KG1 (cell line): ENCODE results near the gene MAGEA9.
"Not testable (repeated sequence)": the region's sequence is repeated elsewhere in the genome, so short reads cannot be mapped to it uniquely, and the experiment has no call there.

Experiments
- DNase-seq: peaks from one replicate; lab custom pipeline; 2025; lab: John Stamatoyannopoulos, UW

The MAGEA9 gene

DNA sequence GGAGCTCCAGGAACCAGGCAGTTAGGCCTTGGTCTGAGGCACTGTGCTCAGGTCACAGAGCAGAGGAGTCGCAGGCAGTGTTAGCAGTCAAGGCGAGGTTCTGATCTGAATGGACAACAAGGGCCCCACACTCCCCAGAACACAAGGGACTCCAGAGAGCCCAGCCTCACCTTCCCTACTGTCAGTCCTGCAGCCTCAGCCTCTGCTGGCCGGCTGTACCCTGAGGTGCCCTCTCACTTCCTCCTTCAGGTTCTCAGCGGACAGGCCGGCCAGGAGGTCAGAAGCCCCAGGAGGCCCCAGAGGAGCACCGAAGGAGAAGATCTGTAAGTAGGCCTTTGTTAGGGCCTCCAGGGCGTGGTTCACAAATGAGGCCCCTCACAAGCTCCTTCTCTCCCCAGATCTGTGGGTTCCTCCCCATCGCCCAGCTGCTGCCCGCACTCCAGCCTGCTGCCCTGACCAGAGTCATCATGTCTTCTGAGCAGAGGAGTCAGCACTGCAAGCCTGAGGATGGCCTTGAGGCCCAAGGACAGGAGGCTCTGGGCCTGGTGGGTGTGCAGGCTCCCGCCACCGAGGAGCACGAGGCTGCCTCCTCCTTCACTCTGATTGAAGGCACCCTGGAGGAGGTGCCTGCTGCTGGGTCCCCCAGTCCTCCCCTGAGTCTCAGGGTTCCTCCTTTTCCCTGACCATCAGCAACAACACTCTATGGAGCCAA lies 26.2 kb downstream of the MAGEA9 start:
- DNase-seq = no peak

DNA sequence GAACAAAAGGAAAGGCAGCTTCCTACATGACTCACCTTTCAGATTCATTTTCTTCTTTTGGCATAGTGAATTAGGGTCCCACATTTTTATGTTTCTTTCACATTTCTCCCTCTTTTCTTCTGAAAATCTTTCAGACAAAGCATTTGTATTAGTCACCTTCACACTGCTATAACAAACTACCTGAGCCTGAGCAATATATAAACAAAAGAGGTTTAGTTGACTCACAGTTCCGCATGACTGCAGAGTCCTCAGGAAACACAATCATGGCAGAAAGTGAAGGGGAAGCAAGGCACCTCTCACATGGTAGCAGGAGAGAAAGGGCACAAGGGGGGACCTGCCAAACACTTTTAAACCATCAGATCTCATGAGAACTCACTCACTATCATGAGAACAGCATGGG lies 36.9 kb downstream of the MAGEA9 start:
- DNase-seq = no peak

DNA sequence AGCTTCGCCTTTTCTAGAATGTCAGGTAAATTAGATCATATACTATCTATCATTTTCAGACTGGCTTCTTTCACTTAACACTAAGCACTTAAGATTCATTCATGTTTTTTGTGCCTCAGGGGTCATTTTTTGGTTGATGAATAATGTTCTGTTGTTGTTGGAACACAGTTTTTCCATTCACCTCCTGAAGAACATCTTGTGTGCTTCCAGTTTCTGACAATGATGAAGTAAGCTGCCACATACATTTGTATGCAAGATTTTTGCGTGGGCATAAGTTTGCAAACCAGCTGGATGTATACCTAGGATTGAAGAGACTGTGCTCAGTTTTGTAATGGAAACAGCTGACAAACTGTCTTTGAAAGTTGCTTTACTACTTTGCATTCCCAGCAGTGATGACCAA lies 37.6 kb downstream of the MAGEA9 start:
- no peak for DNase-seq

DNA sequence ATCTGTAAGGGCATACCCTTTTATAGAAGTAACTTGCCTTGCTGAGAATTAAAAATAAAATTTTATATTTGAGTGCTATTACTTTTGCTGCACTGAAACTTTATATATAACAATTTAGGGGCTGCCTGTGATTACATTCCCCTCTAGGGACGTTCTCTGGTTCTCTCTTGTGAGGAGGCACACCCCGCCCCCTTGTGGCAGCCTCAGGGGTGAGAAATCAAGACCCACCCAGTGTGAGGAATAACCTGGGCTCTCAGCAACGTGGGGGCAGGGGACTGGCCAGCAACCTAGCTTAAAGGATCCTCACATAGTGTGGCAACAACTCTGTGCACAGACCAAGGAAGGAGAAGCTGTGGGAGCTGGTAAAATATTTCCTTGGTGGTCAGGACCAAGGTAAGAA lies 43.7 kb downstream of the MAGEA9 start:
- DNase-seq = no peak

DNA sequence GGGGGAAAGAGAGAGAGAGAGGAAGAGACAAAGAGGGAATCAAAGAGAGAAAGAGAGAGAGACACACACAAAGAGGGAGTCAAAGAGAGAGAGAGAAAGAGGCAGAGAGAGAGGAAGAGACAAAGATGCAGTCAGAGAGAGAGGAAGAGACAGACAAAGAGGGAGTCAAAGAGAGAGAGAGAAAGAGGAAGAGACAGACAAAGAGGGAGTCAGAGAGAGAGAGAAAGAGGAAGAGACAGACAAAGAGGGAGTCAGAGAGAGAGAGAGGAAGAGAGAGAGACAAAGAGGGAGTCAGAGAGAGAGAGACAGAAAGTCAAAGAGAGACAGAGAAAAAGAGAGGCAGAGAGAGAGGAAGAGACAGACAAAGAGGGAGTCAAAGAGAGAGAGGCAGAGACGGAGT lies 45.5 kb downstream of the MAGEA9 start:
- DNase-seq = no peak

DNA sequence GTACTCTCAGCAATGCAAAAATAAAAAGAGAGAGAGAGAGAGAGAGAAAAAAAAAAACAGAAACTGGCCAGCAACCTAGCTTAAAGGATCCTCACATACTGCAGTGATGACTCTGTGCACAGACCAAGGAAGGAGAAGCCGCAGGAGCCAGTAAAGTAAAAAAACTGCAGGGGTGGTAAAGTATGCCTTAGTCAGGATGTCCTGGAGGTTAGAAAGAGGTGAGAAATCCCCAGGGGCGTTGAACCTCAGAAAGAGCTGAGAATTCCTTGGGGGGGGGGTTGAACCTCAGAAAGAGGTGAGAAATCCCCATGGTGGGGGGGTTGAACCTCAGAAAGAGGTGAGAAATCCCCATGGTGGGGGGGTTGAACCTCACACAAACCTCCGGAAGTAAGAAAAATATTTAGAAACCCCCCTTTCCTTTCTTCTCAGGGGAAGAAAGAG lies 48.0 kb downstream of the MAGEA9 start:
- no peak for DNase-seq

DNA sequence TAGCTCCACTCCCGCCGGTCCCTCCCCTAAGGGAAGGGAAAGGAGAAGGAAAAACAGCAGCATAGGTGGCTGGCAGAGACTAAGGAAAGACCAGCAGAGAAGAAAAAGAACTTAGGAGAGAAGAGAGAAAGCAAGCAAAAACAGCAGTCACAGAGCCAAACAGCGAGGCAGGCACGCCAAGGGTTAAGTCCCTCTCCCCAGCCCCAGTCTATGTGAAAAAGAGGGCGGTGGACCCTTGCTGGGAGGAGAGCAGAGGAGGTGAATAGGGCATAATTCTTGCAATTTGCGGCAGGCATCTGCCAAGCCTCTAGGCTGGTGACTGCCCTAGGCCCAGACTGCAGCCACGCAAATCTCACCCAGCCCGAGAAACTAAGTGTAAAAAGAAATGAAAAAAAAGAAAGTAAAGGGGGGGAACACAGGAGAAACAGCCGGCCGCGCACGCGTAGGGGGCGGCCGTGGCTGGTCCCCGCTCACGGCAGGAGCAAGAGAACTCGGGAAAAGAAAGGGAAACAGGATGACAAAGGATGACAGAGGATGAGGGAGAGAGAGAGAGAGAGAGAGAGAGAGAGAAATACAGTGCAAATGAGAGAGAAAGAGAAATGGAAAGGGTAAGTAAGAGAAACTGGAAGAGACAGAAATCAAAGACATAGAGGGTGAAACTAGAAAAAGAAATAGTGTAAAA lies 48.6 kb downstream of the MAGEA9 start:
- DNase-seq = no peak

DNA sequence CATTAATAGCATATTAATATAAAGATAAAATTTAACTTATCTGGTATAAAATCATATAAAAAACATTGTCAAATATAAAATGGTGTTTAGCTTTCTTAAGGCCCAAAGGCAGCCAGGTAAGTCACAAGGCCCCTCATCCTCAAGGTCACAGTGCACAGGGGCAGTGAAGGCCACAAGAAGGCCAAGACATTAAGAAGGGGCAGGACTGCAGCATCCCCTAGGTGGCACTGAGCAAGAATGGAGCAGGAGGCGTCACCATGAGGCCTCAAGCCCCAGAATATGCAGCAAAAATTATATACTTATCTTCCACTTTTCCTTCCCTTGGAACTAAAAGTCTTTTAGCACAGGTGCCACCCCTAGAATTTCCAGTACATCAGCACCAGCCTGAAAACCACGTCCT lies 49.7 kb downstream of the MAGEA9 start:
- DNase-seq = no peak

DNA sequence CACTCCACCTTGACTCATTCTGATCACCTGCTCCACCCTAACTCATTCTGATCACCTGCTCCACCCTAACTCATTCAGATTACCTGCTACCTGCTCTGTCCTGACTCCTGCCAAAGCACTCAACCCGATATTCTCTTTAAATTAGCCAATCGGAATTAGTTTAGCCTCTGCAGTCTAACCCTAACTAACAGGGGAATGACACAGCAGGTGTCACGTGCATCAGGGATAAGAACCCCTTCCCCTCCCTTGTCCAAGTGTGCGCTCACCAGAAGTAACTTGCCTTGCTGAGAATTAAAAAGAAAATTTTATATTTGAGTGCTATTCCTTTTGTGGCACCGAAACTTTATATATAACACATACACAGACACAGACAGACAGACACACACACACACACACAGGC lies 55.0 kb downstream of the MAGEA9 start:
- not testable (repeated sequence) for DNase-seq

DNA sequence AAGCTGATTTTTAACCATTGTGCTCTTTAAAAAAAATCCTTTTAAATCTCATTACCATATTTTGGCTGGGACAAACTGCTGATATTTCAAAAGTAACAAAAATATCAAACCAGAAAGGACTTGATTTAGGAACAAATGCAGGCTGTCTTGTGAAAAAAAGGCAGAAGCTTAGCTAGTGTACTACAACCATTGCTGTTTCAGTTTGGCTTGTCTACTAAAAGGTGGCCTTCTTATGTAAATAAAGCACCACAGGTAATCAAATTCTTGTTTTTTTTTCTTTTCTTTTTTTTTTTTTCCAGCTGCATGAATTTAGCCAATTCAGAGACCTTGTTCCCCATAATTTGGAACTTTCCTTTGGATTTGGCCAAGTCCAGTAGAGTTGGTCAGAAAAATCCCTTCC lies 55.4 kb downstream of the MAGEA9 start:
- no peak for DNase-seq
